C4-2B (cell line): ENCODE results near the gene AURKB.
"Not testable (repeated sequence)": the region's sequence is repeated elsewhere in the genome, so short reads cannot be mapped to it uniquely, and the experiment has no call there.

Experiments
- ZFX ChIP-seq: fragments of 450-650 bp; IDR thresholded peaks from 2 replicates; pipeline ENCODE4 v1.6.1; 2017
- TF ChIP-seq, protein P1 (sequence below): fragments of 450-650 bp; conservative IDR thresholded peaks from 2 replicates; pipeline ENCODE4 v1.5.1; 2017; ENCODE audit warnings: mild to moderate bottlenecking

DNA sequence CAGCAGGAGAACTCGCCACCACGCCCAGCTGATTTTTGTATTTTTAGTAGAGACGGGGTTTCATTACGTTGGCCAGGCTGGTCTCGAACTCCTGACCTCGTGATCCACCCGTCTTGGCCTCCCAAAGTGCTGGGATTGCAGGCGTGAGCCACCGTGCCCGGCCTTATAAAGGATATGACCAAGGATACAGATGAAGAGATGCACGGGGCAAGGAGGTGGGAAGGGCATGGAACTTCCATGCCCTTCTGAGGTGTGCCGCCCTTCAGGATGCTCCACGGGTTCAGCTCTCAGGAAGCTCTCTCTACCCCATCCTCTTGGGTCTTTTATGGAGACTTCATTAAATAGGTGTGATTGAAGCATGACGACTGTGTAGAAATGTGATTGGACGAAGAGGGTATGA is 3.6 kb upstream of the AURKB start:
- TF ChIP-seq, protein P1, sequence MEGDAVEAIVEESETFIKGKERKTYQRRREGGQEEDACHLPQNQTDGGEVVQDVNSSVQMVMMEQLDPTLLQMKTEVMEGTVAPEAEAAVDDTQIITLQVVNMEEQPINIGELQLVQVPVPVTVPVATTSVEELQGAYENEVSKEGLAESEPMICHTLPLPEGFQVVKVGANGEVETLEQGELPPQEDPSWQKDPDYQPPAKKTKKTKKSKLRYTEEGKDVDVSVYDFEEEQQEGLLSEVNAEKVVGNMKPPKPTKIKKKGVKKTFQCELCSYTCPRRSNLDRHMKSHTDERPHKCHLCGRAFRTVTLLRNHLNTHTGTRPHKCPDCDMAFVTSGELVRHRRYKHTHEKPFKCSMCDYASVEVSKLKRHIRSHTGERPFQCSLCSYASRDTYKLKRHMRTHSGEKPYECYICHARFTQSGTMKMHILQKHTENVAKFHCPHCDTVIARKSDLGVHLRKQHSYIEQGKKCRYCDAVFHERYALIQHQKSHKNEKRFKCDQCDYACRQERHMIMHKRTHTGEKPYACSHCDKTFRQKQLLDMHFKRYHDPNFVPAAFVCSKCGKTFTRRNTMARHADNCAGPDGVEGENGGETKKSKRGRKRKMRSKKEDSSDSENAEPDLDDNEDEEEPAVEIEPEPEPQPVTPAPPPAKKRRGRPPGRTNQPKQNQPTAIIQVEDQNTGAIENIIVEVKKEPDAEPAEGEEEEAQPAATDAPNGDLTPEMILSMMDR, result not testable (repeated sequence)
- TF ChIP-seq ZFX, result not testable (repeated sequence)
